ENCODE data around the gene ZNF408. TPM values are rescaled to one million over a fixed set of nuclear protein-coding genes. Genes with fewer than 3 reads are reported as not detected.

The ZNF408 gene
- total RNA-seq, 2 experiments from 2014 or later, result 7.3 to 7.6 TPM

GRCh38 chr11:46725338-46726205 is 24.7 kb downstream of the ZNF408 start:
- CTCF ChIA-PET, result no interaction called here
- Mint-ChIP-seq H3K4me3 (no peak overlapping the region), H3K27ac (no peak overlapping the region), H3K27me3 (ENCODE audit: low read depth) (no peaks in the 10 kb centered on the region), H3K4me1 (ENCODE audit: low read depth) (no peaks in the 10 kb centered on the region), H3K9me3 (no peaks in the 10 kb centered on the region), H3K36me3 (ENCODE audit: low read depth) (no peaks in the 10 kb centered on the region)
- intact Hi-C loops (cut with micrococcal nuclease), result no loop called here
- no peak for DNase-seq

- no peaks in the 10 kb centered on the region for H3K36me3 Mint-ChIP-seq (ENCODE audit: low read depth)
- no peak overlapping the region for H3K27ac Mint-ChIP-seq
- CTCF ChIA-PET, result no interaction called here
- intact Hi-C loops (cut with micrococcal nuclease), result no loop called here
- DNase-seq, result no peak
- no peaks in the 10 kb centered on the region for H3K9me3 Mint-ChIP-seq
- no peak overlapping the region for H3K4me3 Mint-ChIP-seq
- no peaks in the 10 kb centered on the region for H3K27me3 Mint-ChIP-seq (ENCODE audit: low read depth)
- no peaks in the 10 kb centered on the region for H3K4me1 Mint-ChIP-seq (ENCODE audit: low read depth)
Measured at GRCh38 chr11:46726206-46726862, 25.5 kb downstream of the ZNF408 start.

- Mint-ChIP-seq H3K9me3 (no peaks in the 10 kb centered on the region), H3K27ac (no peak overlapping the region), H3K4me3 (no peak overlapping the region), H3K36me3 (ENCODE audit: low read depth) (no peaks in the 10 kb centered on the region), H3K4me1 (ENCODE audit: low read depth) (no peaks in the 10 kb centered on the region), H3K27me3 (ENCODE audit: low read depth) (no peaks in the 10 kb centered on the region)
- no peak for DNase-seq
- intact Hi-C loops (cut with micrococcal nuclease), result no loop called here
- CTCF ChIA-PET, result interaction anchor here (0.6 kb wide), 1 partner anchor 45 kb away, joined by 3 read pairs; no protein-coding TSS in a partner anchor
Measured at GRCh38 chr11:46727952-46728658, 27.3 kb downstream of the ZNF408 start.

- CTCF ChIA-PET, result no interaction called here
- Mint-ChIP-seq H3K4me1 (ENCODE audit: low read depth) (no peaks in the 10 kb centered on the region), H3K4me3 (no peak overlapping the region), H3K36me3 (ENCODE audit: low read depth) (no peaks in the 10 kb centered on the region), H3K27me3 (ENCODE audit: low read depth) (no peaks in the 10 kb centered on the region), H3K27ac (no peak overlapping the region), H3K9me3 (no peaks in the 10 kb centered on the region)
- DNase-seq, result no peak
- intact Hi-C loops (cut with micrococcal nuclease), result no loop called here
Measured at GRCh38 chr11:46728659-46729040, 27.8 kb downstream of the ZNF408 start.

- Mint-ChIP-seq H3K27me3 (ENCODE audit: low read depth) (no peaks in the 10 kb centered on the region), H3K4me1 (ENCODE audit: low read depth) (no peaks in the 10 kb centered on the region), H3K9me3 (no peaks in the 10 kb centered on the region), H3K4me3 (no peak overlapping the region), H3K36me3 (ENCODE audit: low read depth) (no peaks in the 10 kb centered on the region), H3K27ac (no peak overlapping the region)
- intact Hi-C loops (cut with micrococcal nuclease), result no loop called here
- CTCF ChIA-PET, result no interaction called here
- DNase-seq, result no peak
Measured at GRCh38 chr11:46729110-46730027, 28.5 kb downstream of the ZNF408 start.

- no peak overlapping the region for H3K4me3 Mint-ChIP-seq
- H3K27ac Mint-ChIP-seq, result no peak overlapping the region
- H3K36me3 Mint-ChIP-seq (ENCODE audit: low read depth), result no peaks in the 10 kb centered on the region
- CTCF ChIA-PET, result no interaction called here
- no peak for DNase-seq
- H3K27me3 Mint-ChIP-seq (ENCODE audit: low read depth), result no peaks in the 10 kb centered on the region
- intact Hi-C loops (cut with micrococcal nuclease), result no loop called here
- H3K9me3 Mint-ChIP-seq, result no peaks in the 10 kb centered on the region
- H3K4me1 Mint-ChIP-seq (ENCODE audit: low read depth), result no peaks in the 10 kb centered on the region
Measured at GRCh38 chr11:46731545-46731944, 30.7 kb downstream of the ZNF408 start.

GRCh38 chr11:46733234-46733633 is 32.4 kb downstream of the ZNF408 start:
- Mint-ChIP-seq H3K9me3 (no peaks in the 10 kb centered on the region), H3K36me3 (ENCODE audit: low read depth) (no peaks in the 10 kb centered on the region), H3K27ac (no peak overlapping the region), H3K4me1 (ENCODE audit: low read depth) (no peaks in the 10 kb centered on the region), H3K27me3 (ENCODE audit: low read depth) (no peaks in the 10 kb centered on the region), H3K4me3 (no peak overlapping the region)
- no peak for DNase-seq
- intact Hi-C loops (cut with micrococcal nuclease), result no loop called here
- CTCF ChIA-PET, result no interaction called here

GRCh38 chr11:46736146-46736545 is 35.3 kb downstream of the ZNF408 start:
- CTCF ChIA-PET, result interaction anchor here (0.6 kb wide), 1 partner anchor 514 kb away, joined by 7 read pairs; no protein-coding TSS in a partner anchor
- H3K9me3 Mint-ChIP-seq, result no peaks in the 10 kb centered on the region

GRCh38 chr11:46736615-46737014 is 35.8 kb downstream of the ZNF408 start:
- intact Hi-C loops (cut with micrococcal nuclease), result no loop called here
- H3K4me3 Mint-ChIP-seq, result no peak overlapping the region
- no peak for DNase-seq
- CTCF ChIA-PET, result interaction anchor here (0.6 kb wide), 1 partner anchor 515 kb away, joined by 7 read pairs; no protein-coding TSS in a partner anchor
- H3K27me3 Mint-ChIP-seq (ENCODE audit: low read depth), result no peaks in the 10 kb centered on the region
- no peak overlapping the region for H3K27ac Mint-ChIP-seq
- H3K4me1 Mint-ChIP-seq (ENCODE audit: low read depth), result no peaks in the 10 kb centered on the region
- H3K9me3 Mint-ChIP-seq, result no peaks in the 10 kb centered on the region
- H3K36me3 Mint-ChIP-seq (ENCODE audit: low read depth), result peaks cover 6% of the 10 kb centered on the region

More at GRCh38 chr11:46736146-46736545, 35.3 kb downstream of the ZNF408 start:
- H3K27me3 Mint-ChIP-seq (ENCODE audit: low read depth), result no peaks in the 10 kb centered on the region
- no peak overlapping the region for H3K4me3 Mint-ChIP-seq
- peaks cover 3% of the 10 kb centered on the region for H3K36me3 Mint-ChIP-seq (ENCODE audit: low read depth)
- DNase-seq, result no peak
- intact Hi-C loops (cut with micrococcal nuclease), result no loop called here
- H3K27ac Mint-ChIP-seq, result no peak overlapping the region
- H3K4me1 Mint-ChIP-seq (ENCODE audit: low read depth), result no peaks in the 10 kb centered on the region

- no peak overlapping the region for H3K4me3 Mint-ChIP-seq
Measured at GRCh38 chr11:46737699-46738098, 36.9 kb downstream of the ZNF408 start.

GRCh38 chr11:46738887-46739286 is 38.1 kb downstream of the ZNF408 start:
- H3K27ac Mint-ChIP-seq, result no peak overlapping the region
- H3K9me3 Mint-ChIP-seq, result no peaks in the 10 kb centered on the region
- no peak for DNase-seq
- H3K27me3 Mint-ChIP-seq (ENCODE audit: low read depth), result no peaks in the 10 kb centered on the region
- intact Hi-C loops (cut with micrococcal nuclease), result no loop called here
- H3K36me3 Mint-ChIP-seq (ENCODE audit: low read depth), result peaks cover 22% of the 10 kb centered on the region
- H3K4me3 Mint-ChIP-seq, result no peak overlapping the region
- H3K4me1 Mint-ChIP-seq (ENCODE audit: low read depth), result no peaks in the 10 kb centered on the region
- CTCF ChIA-PET, result no interaction called here

More at GRCh38 chr11:46737699-46738098, 36.9 kb downstream of the ZNF408 start:
- intact Hi-C loops (cut with micrococcal nuclease), result no loop called here
- Mint-ChIP-seq H3K27ac (no peak overlapping the region), H3K27me3 (ENCODE audit: low read depth) (no peaks in the 10 kb centered on the region), H3K9me3 (no peaks in the 10 kb centered on the region), H3K4me1 (ENCODE audit: low read depth) (no peaks in the 10 kb centered on the region), H3K36me3 (ENCODE audit: low read depth) (peaks cover 15% of the 10 kb centered on the region)
- CTCF ChIA-PET, result interaction anchor here (0.7 kb wide), 1 partner anchor 54 kb away, joined by 4 read pairs; no protein-coding TSS in a partner anchor
- no peak for DNase-seq
